NT2/D1 (cell line): Measurements from ENCODE around the gene TLX3.

ENCODE experiments used
- DNase-seq: peaks from one replicate; pipeline ENCODE4 v3.0.0-alpha.2; 2011; ENCODE audit warnings: low read depth, low spot score
- H3K27me3 ChIP-seq: 2 replicates; pipeline ENCODE4 v1.6.0; 2011; ENCODE audit warnings: mild to moderate bottlenecking; ENCODE audit not compliant: insufficient read length, insufficient read depth
- H3K36me3 ChIP-seq: 2 replicates; pipeline ENCODE4 v1.6.1; 2011; ENCODE audit warnings: mild to moderate bottlenecking, low read length, mixed read lengths; ENCODE audit not compliant: insufficient read depth, insufficient read length
- H3K4me1 ChIP-seq: 2 replicates; pipeline ENCODE4 v1.5.1; 2011; ENCODE audit not compliant: insufficient read depth, insufficient read length
- H3K4me3 ChIP-seq: 2 replicates; pipeline ENCODE4 v1.5.1; 2011; ENCODE audit warnings: low read depth; ENCODE audit not compliant: insufficient read length
- H3K9ac ChIP-seq: 2 replicates; pipeline ENCODE4 v1.6.0; 2011; ENCODE audit warnings: low read depth; ENCODE audit not compliant: insufficient read length
- H3K9me3 ChIP-seq: 2 replicates; pipeline ENCODE4 v1.5.1; 2011; ENCODE audit warnings: mild to moderate bottlenecking, low read length; ENCODE audit not compliant: insufficient read depth
- SUZ12 ChIP-seq: IDR thresholded peaks from 2 replicates; pipeline ENCODE4 v1.6.1; 2011; ENCODE audit not compliant: insufficient read length, insufficient read depth; ENCODE audit errors: extremely low read depth
- YY1 ChIP-seq: IDR thresholded peaks from 2 replicates; pipeline ENCODE4 v1.6.1; 2011; ENCODE audit not compliant: insufficient read length, insufficient read depth
- ZNF274 ChIP-seq: IDR thresholded peaks from 2 replicates; pipeline ENCODE4 v1.6.1; 2011; ENCODE audit warnings: mild to moderate bottlenecking, low read depth, low read length

TLX3 gene

DNA sequence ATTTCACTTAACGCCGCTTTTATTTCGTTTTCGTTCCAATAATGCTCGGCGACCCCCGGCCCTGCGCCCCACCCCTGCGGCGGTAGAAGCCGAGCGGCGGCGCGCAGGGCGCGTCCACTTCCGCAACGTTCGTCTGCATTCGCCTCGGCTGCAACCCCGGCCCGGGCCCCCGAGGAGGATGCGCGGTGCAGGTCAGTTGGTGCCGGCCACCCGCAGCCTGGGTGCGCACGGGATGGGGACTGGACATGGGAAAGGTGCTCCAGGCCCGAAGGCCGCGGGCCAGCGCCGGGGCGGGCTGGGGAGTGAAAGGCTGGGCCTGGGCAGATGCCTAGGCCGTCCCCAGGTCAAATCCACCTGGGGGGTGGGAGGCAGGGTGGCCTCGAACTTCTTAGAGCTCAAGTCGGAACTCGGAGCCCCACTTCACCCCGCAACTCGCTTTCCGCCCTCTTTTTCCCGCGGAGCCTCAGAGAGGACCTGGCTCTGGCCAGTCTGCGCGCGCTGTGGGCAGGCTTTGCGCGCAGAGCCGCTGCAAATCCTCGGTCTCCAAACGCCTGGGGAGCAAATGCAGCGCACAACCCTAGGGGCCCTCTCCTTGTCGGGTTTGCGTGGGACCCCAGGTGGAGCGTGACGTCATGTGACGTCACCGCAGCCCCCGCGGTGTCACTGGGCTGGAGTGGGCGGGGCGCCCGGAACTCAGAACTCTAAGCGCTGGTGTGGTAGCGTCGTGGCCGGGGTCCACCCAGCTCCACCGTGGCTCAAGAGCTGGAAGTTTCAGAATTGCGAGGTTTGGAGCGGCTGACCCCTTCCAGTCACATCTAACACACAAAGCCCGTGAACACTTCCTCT lies 3.3 kb downstream of the TLX3 start:
- Histone ChIP-seq H3K36me3 (no peaks in the 10 kb centered on the region), H3K27me3 (peaks cover 100% of the 10 kb centered on the region), H3K4me1 (peaks cover 16% of the 10 kb centered on the region), H3K9me3 (no peaks in the 10 kb centered on the region), H3K9ac (no peak overlapping the region), H3K4me3 (peak overlapping the region; percentile 8)
- TF ChIP-seq SUZ12 (peak; percentile 30), ZNF274 (no peak), YY1 (no peak)
- DNase-seq, result no peak

DNA sequence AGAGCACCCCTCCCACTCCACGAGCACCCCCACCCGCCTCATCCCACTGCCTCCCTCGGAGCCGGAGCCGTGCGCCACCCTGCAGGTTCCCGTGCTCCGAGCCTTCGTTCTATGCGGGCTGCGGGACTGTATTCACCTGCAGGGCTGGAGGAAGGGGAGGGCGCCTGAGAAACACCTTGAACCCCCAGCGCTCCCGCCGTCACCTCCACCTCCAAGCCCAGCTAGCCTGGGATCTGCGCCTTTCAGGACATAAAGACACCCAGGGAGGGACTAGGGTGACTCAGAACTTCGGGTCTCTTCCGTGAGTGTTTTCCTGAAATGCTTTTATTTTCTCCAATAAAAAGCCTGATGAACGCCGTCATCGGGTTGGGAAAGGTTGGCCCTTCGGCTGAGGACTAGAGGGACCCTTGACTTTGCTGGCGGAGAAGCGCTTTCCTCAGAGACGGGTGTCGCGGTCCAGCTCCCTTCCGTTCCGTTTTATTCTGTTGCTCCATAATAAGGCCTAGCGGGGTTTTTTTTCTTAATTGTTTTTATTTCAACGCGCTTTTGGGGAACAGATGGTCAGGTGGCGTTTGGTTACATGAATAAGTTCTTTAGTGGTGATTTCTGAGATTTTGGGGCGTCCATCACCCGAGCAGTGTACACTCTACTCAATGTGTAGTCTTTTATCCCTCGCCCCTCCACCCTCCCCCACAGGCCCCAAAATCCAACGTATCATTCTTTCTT lies 4.6 kb downstream of the TLX3 start:
- no peak overlapping the region for H3K9ac ChIP-seq
- no peaks in the 10 kb centered on the region for H3K36me3 ChIP-seq
- no peak overlapping the region for H3K4me3 ChIP-seq
- DNase-seq, result no peak
- TF ChIP-seq ZNF274, result no peak
- no peak for TF ChIP-seq YY1
- no peak for TF ChIP-seq SUZ12
- H3K4me1 ChIP-seq, result peaks cover 17% of the 10 kb centered on the region
- peaks cover 98% of the 10 kb centered on the region for H3K27me3 ChIP-seq
- H3K9me3 ChIP-seq, result no peaks in the 10 kb centered on the region

DNA sequence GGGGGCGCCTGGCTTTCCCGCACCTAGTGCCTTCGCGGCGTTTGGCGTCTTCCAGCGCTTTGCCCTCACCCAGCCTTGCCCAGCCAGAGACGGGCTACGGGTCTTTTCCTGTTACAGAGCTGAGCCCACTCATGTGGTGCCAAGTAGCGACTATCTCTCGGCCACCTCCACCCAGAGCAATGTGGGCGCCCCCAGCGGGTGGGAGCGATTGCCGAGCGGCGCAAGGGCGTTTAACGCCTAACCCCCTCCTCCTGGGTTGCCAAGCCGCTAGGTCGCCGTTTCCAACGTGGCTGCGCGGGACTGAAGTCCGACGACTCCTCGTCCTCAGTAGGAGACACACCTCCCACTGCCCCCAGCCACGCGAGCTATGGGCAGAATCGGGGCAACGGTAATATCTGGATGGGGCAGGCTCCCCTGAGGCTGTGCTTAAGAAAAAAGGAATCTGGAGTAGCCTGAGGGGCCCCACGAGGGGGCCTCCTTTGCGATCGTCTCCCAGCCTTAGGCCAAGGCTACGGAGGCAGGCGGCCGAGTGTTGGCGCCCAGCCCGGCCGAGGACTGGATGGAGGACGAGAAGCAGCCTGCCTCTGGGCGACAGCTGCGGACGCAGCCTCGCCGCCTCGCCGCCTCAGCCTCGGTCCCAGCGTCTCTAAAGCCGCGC lies 5.8 kb downstream of the TLX3 start:
- no peak for TF ChIP-seq YY1
- no peak for TF ChIP-seq SUZ12
- no peak for TF ChIP-seq ZNF274
- Histone ChIP-seq H3K9ac (no peak overlapping the region), H3K4me3 (no peak overlapping the region), H3K4me1 (peaks cover 17% of the 10 kb centered on the region), H3K9me3 (no peaks in the 10 kb centered on the region), H3K27me3 (peaks cover 98% of the 10 kb centered on the region), H3K36me3 (no peaks in the 10 kb centered on the region)
- no peak for DNase-seq

DNA sequence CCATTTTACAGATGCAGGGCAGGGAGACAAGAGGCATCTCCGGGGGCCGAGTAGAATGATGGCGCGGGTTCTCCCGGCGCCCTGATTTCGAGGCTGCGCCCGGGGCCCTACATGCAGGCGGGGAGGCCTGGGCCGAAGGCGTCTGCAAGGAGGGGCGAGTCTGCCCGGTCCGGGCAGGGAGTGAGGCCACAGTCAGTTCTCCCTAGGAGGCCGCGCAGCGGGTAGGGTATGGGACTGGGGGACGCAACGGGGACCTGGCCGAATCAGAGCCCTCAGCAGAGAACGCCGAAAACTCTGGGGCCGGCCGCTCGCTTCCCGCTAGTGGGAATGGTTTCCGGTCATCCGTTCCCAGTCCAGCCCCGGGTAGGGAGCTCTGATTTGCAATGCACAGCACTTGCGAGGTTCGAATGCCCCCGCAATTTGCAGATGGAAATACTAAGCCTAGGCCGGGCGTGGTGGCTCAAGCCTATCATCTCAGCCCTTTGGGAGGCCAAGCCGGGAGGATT lies 6.4 kb downstream of the TLX3 start:
- no peak for DNase-seq
- Histone ChIP-seq H3K36me3 (no peaks in the 10 kb centered on the region), H3K9me3 (no peaks in the 10 kb centered on the region), H3K27me3 (peaks cover 98% of the 10 kb centered on the region), H3K9ac (no peak overlapping the region), H3K4me1 (peaks cover 17% of the 10 kb centered on the region), H3K4me3 (no peak overlapping the region)
- TF ChIP-seq ZNF274 (no peak), YY1 (no peak), SUZ12 (no peak)

DNA sequence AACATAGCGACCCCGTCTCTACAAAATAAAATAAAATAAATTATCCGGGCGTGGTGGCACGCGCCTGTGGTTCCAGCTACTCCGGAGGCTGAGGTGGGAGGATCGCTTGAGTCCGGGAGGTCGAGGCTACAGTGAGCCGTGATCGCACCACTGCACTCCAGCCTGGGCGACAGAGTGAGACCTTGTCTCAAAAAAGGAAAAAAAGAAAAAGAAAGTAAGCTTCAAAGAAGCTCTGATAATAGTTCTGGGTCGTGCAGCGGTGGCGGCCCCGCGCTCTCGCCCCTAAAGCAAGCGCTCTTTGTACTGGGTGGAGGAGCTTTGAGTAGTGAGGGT lies 6.8 kb downstream of the TLX3 start:
- no peak overlapping the region for H3K9ac ChIP-seq
- no peak overlapping the region for H3K4me3 ChIP-seq
- no peaks in the 10 kb centered on the region for H3K36me3 ChIP-seq
- H3K4me1 ChIP-seq, result peaks cover 15% of the 10 kb centered on the region
- DNase-seq, result no peak
- peaks cover 97% of the 10 kb centered on the region for H3K27me3 ChIP-seq
- TF ChIP-seq YY1 (no peak), ZNF274 (no peak), SUZ12 (no peak)
- H3K9me3 ChIP-seq, result no peaks in the 10 kb centered on the region

DNA sequence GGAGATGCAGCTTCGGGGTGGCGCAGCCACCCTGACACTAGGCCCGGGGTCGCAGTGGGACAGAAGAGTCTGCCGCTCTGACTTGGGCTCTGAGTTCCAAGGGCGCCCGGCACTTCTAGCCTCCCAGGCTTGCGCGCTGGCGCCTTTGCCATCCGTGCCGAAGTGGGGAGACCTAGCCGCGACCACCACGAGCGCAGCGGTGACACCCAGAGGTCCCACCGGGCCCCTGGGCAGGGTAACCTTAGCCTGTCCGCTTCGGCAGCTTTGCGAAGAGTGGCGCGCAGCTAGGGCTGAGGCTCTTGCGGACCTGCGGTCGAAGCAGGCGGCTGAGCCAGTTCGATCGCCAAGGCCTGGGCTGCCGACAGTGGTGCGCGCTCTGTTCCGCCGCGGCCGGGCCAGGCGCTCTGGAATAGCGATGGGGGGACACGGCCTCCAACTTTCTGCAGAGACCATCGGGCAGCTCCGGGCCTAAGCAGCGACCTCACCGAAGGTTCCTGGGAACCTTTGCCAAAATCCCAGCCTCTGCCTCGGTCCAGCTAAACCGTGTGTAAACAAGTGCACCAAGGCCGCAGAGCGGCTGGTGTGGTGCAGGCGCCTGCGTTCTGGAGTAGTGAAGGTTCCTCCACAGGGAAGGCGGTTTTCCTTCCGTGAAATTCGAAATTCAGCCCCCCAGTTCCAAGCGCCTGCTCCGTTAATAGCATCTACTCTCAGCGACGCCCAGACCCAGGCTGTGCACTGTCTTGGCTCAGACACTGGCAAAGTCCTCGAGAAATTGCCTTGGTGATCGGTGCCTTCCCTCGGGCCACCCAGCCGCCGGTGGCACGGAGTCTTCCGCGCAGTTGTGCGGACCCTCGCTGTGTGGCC lies 7.4 kb downstream of the TLX3 start:
- no peak overlapping the region for H3K4me3 ChIP-seq
- H3K9ac ChIP-seq, result no peak overlapping the region
- no peaks in the 10 kb centered on the region for H3K9me3 ChIP-seq
- no peak for TF ChIP-seq YY1
- TF ChIP-seq ZNF274, result no peak
- peak; percentile 69 for TF ChIP-seq SUZ12
- peaks cover 97% of the 10 kb centered on the region for H3K27me3 ChIP-seq
- peaks cover 15% of the 10 kb centered on the region for H3K4me1 ChIP-seq
- DNase-seq, result no peak
- H3K36me3 ChIP-seq, result no peaks in the 10 kb centered on the region
